ENCODE measurements around the gene APBA3.
A peak's percentile ranks its signal among the peaks of the same experiment; 100 is the strongest.
"Not testable (repeated sequence)": the region's sequence is repeated elsewhere in the genome, so short reads cannot be mapped to it uniquely, and the experiment has no call there.

Gene APBA3

DNA sequence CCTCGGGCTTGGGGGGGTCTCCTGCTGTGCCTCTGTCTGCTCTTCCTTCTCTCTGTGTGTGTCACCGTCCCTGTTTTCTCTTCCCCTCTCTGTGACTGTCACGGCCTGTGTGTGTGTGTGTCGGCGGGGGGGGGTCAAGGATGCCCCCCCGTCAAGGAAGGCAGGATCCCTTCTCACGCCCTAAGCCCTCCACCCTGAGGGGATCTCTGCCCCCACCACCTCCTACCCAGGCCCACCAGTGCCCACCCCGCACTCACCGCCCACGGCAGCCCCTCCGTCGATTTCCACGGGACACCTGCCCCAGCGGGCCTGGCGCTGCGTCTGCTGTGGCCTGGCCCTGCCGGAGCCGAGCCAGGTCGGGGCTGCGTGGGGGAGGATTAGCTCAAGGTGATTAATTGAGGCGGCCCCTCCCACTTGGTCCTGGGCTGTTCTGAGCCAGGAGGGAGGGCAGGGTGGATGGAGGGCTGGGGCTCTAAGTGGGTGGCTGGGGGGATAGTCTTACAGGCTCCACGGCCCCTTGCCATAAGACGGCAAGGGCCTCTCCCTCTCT lies 10.5 kb upstream of the APBA3 start, which contains the start of gene RAX2:
TSS of gene RAX2 (minus strand) at position 323 of the 550 bp plus-strand sequence. CDS start 486 bp downstream, outside the sequence.
- DNase-seq (ENCODE audit: extremely low read depth in 1 of 2, low read depth in 1 of 2) = no peak

- DNase-seq (ENCODE audit: extremely low read depth in 1 of 2, low read depth in 1 of 2) = no peak
Measured at GRCh38 chr19:3771000-3771905, 9.8 kb upstream of the APBA3 start.

GRCh38 chr19:3770136-3770999 lies 8.9 kb upstream of the APBA3 start:
- DNase-seq (ENCODE audit: extremely low read depth in 1 of 2, low read depth in 1 of 2) = no peak

DNA sequence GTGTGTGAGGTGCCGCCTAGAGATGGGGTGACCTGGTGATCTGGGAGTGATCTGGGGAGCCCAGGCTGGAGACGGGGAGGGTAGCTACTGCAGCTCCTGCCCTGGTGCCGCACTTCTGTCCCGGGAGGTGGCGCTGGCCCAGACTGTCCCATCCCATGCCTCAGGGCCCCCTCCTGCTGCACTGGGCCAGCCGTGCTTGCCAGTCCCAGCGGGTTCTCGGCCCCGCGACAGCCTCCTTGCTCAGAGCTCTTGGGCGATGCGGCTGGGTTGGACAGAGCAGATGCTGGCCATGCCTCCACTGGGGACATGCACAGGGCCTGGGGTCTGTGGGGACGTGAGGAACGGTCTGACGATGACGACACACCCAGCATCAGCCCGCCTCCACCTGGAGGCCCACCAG lies 8.0 kb upstream of the APBA3 start:
- DNase-seq (ENCODE audit: extremely low read depth in 1 of 2, low read depth in 1 of 2) = no peak

DNA sequence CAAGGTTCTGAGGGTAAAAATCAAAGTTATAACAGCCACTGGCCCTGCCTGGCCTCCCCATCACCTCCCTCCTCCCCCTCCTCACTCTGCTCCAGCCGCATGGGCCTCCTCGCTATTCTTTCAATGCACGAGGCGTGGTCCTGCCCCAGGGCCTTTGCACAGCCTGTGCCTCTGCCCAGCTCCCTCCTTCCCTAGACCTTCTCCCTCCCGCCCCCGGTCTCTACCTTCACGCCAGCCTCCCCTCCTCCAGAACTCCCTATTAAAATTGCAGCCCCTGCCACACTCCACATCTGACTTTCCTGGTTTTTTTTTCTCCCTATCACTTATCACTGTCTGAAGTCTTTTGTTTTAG lies 7.2 kb upstream of the APBA3 start:
- DNase-seq (ENCODE audit: extremely low read depth in 1 of 2, low read depth in 1 of 2) = no peak

DNA sequence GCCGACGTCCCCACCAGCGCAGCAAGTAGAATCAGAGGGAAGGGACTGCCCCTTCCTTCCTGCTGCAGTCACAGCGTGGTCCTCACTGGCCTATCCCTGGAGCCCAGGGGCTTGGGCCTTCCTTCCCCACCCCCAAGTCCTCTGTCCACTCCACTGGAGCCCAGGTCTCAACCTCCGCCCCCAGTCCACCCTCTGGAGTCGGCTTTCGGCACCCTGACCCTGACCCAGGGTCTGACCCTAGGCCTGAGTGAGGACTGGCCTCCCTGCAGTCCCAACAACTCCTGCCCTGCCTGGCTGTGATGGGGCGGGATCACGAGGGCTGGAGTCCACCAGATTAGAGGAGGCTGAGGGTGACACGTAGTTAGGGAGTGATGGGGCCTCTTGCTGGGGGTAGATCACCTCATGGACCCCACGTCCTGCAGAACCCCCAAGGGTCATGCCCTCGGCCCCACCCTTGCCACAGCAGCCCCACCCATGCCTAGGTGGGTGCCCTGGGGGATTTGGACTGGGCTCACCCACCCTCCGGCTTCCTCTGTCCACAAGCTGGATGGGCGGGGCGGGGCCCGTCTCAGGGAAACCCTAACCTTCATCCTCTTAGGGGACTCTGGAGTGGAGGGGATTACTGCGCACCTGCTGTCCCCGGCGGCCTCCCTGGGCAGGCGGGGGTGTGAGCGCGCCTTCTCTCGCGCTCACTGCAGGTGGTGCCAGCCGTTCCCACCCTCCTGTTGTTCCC lies 6.7 kb upstream of the APBA3 start:
- DNase-seq (ENCODE audit: extremely low read depth in 1 of 2, low read depth in 1 of 2) = no peak

- DNase-seq (ENCODE audit: extremely low read depth in 1 of 2, low read depth in 1 of 2) = no peak
Measured at GRCh38 chr19:3767050-3767449, 5.6 kb upstream of the APBA3 start.

DNA sequence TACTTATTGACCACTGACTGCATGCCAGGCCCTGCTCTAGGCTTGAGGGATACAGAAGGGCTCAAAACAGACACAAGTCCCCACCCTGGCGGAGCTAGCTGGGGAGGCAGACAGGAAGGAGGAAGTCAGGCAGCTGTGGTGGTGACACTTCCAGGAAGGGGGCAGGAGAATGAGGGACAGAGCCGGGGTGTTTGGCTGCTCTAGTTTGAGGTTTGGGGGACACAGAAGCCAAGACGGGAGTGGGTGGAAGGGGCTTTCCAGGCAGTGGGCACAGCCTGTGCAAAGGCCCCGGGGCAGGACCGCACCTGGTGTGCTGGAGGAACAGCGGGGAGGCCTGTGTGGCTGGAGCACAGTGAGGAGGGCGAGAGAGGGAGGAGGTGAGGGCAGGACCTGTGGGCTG lies 5.0 kb upstream of the APBA3 start:
- no peak for DNase-seq (ENCODE audit: extremely low read depth in 1 of 2, low read depth in 1 of 2)

GRCh38 chr19:3765757-3766156 lies 4.3 kb upstream of the APBA3 start:
- not testable (repeated sequence) for DNase-seq (ENCODE audit: extremely low read depth in 1 of 2, low read depth in 1 of 2)

- no peak for DNase-seq (ENCODE audit: extremely low read depth in 1 of 2, low read depth in 1 of 2)
Measured at GRCh38 chr19:3765121-3765520, 3.6 kb upstream of the APBA3 start.

DNA sequence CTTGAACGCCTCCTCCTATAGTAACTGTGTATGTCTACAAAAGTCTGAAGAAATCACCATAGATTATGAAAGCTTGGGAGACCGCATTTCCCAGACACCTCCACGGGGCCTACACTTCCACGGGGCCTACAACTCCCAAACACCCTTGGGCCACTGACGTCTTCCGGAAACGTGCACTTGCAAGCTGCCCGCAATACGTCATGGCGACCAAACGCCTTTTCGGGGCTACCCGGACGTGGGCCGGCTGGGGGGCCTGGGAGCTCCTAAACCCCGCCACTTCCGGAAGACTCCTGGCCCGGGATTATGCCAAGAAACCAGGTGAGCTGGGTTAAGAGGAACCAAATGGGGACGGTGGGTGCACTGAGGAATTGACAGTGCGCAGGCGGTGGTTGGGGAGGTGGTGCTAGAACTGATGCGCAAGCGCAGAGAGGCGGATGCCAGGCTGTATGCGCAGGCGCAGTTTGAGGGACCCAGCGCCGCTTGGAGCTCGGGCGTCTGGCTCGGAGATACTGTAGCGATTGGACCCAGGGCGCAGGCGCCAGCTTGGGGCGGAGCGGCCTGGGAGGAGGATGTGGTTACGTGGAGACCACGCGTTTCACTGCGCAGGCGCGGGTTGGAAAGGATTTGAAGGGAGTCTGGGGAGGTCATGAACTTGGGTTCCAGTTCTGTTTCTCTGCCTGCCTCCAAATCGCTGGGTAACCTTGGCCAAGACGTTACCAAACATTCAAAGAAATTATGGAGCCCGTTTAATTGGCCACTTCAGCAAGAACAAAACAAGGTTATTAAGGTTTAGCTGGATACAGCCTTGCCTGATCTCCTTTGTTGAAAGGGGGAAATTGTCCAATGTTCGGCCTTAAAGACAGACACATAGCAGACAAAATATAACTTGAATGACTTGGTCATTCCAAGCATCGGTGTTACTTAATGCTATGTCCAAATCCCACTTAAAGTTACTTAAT lies 1.3 kb upstream of the APBA3 start, which contains the start of gene MRPL54:
TSS of gene MRPL54 (plus strand) at position 182 of the 959 bp plus-strand sequence. CDS start at position 201, 19 bp downstream.
- peak; percentile 98 for DNase-seq (ENCODE audit: extremely low read depth in 1 of 2, low read depth in 1 of 2)

DNA sequence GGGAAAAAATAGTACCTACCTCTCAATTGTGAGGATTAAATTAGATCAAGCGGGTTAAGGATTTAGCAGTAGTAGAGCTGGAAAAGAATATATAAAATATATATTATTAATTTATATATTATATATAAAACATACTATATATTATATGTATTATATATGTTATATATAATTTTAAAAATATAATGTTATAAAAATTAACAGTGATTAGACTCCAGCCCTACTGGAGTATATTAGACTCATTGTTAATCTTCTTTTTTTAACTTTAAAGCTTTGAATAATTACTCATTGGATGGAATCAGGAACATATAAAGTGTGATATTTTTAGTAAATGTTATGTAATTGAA lies 610 bp upstream of the APBA3 start:
- DNase-seq (ENCODE audit: extremely low read depth in 1 of 2, low read depth in 1 of 2) = no peak

DNA sequence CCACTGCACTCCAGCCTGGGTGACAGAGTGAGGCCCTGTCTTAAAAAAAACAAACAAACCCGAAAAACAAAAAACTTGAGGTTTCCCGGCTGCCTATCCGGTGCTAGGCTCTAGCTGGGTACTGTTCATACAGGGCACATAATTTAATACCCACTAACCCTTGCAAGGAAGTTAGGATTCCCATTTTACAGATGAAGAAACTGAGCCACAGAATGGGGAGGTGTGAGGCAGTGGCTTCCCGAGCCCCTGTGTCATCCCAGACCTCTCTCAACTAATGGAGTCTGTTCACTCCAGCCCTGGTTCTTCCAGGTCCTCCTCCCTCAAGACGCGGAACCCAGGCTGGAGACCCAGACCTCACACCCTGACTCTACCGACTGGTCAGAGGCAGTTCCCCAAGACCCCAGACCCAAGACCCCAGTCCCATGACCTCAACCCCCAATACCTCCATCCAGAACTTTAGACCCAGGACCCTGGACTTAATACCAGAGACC lies 576 bp downstream of the APBA3 start:
- no peak for DNase-seq (ENCODE audit: extremely low read depth in 1 of 2, low read depth in 1 of 2)

DNA sequence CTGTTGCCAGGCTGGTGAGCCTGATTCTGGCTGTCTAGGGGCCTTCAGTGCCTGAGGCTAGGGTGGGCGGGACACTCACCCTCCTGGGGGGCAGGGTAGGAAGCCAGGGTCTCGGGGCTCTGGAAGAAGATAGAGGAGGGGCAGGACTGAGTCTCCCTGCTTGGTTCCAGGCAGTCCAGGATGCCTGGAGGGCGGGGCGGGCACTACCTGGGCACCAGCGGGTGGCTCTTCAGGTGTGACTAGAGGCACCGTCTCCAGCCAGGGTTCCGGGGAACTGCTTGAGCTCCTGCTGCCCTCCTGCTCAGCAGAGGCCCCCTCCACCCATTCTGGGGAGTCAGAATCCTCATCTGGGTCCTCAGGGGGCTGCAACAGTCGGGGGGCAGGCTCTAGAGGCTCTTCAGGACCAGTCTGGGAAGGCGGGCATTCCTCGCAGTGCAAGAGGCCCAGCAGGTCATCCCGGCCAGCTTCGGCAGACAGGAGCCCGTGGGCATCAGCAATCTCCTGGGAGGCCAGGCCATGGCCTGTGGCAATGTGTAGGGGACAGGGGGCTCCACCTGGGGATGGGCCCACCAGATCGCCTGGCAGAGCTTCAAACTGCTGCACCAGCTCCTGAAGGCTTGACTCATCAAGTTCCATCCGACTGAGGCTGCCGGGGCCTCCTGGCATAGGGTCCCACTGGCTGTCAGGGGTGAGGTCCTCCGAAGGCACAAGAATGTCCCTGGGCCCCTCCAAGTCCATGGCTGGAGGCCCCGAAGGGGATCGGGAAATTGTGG lies 1.8 kb downstream of the APBA3 start:
- no peak for DNase-seq (ENCODE audit: extremely low read depth in 1 of 2, low read depth in 1 of 2)

DNA sequence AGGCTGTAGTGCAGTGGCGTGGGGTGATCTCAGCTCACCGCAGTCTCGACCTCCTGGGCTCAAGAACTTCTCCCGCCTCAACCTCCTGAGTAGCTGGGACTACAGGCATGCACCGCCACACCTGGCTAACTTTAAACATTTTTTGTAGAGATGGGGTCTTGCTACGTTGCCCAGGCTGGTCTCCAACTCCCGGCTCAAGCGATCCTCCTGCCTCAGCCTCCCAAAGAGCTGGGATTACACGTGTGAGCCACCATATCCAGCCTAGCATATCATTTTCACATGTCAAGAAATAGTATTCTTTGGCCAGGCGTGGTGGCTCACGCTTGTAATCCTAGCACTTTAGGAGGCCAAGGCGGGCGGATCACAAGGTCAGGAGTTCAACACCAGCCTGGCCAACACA lies 3.2 kb downstream of the APBA3 start:
- DNase-seq (ENCODE audit: extremely low read depth in 1 of 2, low read depth in 1 of 2) = not testable (repeated sequence)

GRCh38 chr19:3757705-3758104 lies 3.8 kb downstream of the APBA3 start:
- DNase-seq (ENCODE audit: extremely low read depth in 1 of 2, low read depth in 1 of 2) = not testable (repeated sequence)

DNA sequence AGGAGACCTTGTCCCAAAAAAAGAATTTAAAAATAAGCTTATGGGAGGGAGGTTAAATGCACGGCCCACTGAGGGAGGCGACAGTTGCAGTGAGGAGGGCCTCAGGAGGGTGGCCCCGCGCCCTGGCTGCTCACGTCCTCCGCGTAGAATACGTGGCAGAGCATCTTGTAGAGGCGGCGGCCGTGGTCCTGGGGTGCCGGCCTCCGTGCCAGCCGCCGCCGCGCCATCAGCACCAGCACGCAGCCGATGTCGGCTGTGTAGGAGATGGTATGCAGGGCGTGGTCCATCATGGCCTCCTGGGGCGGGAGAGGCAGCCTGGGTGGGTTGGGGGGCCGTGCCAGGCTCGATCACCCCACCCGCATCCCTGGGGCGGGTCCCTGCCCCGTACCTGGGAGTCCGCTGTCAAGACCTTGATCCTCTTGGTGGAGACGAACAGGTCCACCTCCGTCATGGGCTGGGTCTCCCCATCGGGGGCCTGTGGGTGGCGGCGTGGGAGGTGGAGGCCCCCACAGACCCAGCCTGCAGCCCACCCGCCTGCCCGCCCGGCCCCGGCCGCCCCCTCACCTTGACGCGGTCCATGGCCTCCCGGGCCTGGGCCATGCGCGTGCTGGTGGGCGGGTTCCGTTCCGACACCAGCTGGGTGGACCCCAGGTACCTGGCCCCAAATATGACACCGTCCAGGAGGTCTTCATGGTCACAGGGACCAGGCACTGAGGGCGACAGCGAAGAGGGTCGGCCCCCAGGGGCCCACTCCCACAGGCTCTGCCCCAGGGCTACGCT lies 7.7 kb downstream of the APBA3 start:
- no peak for DNase-seq (ENCODE audit: extremely low read depth in 1 of 2, low read depth in 1 of 2)

- no peak for DNase-seq (ENCODE audit: extremely low read depth in 1 of 2, low read depth in 1 of 2)
Measured at GRCh38 chr19:3752492-3752891, 9.0 kb downstream of the APBA3 start.

Measured in activated CD8-positive, alpha-beta memory T cell treated with anti-CD3 and anti-CD28 coated beads for 1 hour (primary cell).